HG02852 (cell line): Measurements from ENCODE around the gene IGSF21.

ENCODE experiments used
- ATAC-seq: cut with Tn5 transposase; IDR thresholded peaks from one replicate; pipeline ENCODE4 v1.9.1; 2021; ENCODE audit warnings: mild to moderate bottlenecking, moderate library complexity; ENCODE audit not compliant: unreplicated experiment

The IGSF21 gene

GRCh38 chr1:18323259-18323658 is 215.7 kb downstream of the IGSF21 start:
- ATAC-seq = no peak

- no peak for ATAC-seq
Observed at GRCh38 chr1:18324246-18324645, 216.6 kb downstream of the IGSF21 start.

- no peak for ATAC-seq
Observed at GRCh38 chr1:18325136-18325535, 217.5 kb downstream of the IGSF21 start.

- ATAC-seq = no peak
Observed at GRCh38 chr1:18326211-18326897, 218.8 kb downstream of the IGSF21 start.

GRCh38 chr1:18327650-18328049 is 220.1 kb downstream of the IGSF21 start:
- ATAC-seq = no peak

GRCh38 chr1:18328803-18329202 is 221.2 kb downstream of the IGSF21 start:
- ATAC-seq = no peak

GRCh38 chr1:18329469-18330253 is 222.1 kb downstream of the IGSF21 start:
- ATAC-seq = no peak

GRCh38 chr1:18332576-18332975 is 225.0 kb downstream of the IGSF21 start:
- no peak for ATAC-seq

- no peak for ATAC-seq
Observed at GRCh38 chr1:18333220-18333619, 225.6 kb downstream of the IGSF21 start.

GRCh38 chr1:18336801-18337200 is 229.2 kb downstream of the IGSF21 start:
- no peak for ATAC-seq

- ATAC-seq = no peak
Observed at GRCh38 chr1:18337757-18338156, 230.2 kb downstream of the IGSF21 start.

GRCh38 chr1:18339161-18339560 is 231.6 kb downstream of the IGSF21 start:
- ATAC-seq = no peak

GRCh38 chr1:18340158-18340764 is 232.7 kb downstream of the IGSF21 start:
- no peak for ATAC-seq

- no peak for ATAC-seq
Observed at GRCh38 chr1:18340787-18341186, 233.2 kb downstream of the IGSF21 start.

- no peak for ATAC-seq
Observed at GRCh38 chr1:18341291-18342069, 233.9 kb downstream of the IGSF21 start.

GRCh38 chr1:18342744-18343143 is 235.1 kb downstream of the IGSF21 start:
- no peak for ATAC-seq

- ATAC-seq = no peak
Observed at GRCh38 chr1:18343581-18343980, 236.0 kb downstream of the IGSF21 start.

GRCh38 chr1:18344755-18345154 is 237.2 kb downstream of the IGSF21 start:
- ATAC-seq = no peak

GRCh38 chr1:18347559-18347958 is 240.0 kb downstream of the IGSF21 start:
- no peak for ATAC-seq

- no peak for ATAC-seq
Observed at GRCh38 chr1:18348354-18348753, 240.8 kb downstream of the IGSF21 start.

GRCh38 chr1:18350747-18351146 is 243.1 kb downstream of the IGSF21 start:
- ATAC-seq = no peak
